CD4-positive, alpha-beta T cell treated with Interleukin-17A for 4 hours (primary cell): Measurements from ENCODE around the gene KCNN4.
"Not testable (repeated sequence)": the region's sequence is repeated elsewhere in the genome, so short reads cannot be mapped to it uniquely, and the experiment has no call there.

Experiments
- DNase-seq: peaks from one replicate; pipeline ENCODE4 v3.0.0-alpha.2; 2020; ENCODE audit warnings: mixed read lengths

KCNN4 gene

GRCh38 chr19:43798546-43799409 is 18.0 kb upstream of the KCNN4 start:
- peak; percentile 81 for DNase-seq

- DNase-seq, result no peak
Measured at GRCh38 chr19:43798026-43798545, 17.3 kb upstream of the KCNN4 start.

DNA sequence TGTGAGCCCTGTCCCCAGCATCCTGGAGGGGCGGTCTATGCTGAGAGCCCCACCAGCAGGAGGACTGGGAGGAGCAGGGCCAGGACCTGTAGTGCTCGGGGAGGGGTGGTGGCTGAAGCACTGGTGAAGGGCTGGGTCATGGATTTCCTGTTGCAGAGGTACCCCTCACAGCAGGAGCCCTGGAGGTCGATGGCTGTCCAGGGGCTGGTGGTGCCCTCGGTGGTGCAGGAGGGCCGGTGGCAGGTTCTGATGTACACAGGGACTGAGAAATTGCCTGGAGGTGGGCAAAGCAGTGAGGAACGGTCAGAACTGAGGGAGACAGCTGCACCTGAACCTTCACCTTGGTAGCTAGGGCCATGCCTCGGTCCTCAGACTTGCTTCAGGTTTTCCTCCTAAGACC is 16.8 kb upstream of the KCNN4 start:
- DNase-seq, result no peak

GRCh38 chr19:43797118-43797517 is 16.3 kb upstream of the KCNN4 start:
- no peak for DNase-seq

DNA sequence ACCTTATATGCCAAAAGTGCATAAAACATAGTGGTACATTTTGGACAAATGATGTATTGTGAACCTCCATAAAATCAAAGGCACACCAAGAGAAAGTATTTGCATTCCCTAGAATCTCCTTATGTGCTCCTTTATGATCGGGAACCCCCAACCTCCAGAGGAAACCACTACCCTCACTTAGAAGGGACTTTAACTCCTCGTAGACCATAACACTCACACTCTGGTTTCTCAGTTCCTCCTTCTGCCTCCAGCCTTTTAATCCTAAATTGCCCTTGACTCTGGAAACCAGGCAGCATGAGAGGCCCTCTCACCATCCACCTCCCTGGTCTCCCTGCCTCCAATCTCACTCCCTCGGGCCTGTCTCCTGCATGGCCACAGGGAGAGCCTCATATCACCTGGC is 9.8 kb upstream of the KCNN4 start:
- DNase-seq, result no peak

- DNase-seq, result peak; percentile 33
Measured at GRCh38 chr19:43789029-43789428, 8.3 kb upstream of the KCNN4 start.

DNA sequence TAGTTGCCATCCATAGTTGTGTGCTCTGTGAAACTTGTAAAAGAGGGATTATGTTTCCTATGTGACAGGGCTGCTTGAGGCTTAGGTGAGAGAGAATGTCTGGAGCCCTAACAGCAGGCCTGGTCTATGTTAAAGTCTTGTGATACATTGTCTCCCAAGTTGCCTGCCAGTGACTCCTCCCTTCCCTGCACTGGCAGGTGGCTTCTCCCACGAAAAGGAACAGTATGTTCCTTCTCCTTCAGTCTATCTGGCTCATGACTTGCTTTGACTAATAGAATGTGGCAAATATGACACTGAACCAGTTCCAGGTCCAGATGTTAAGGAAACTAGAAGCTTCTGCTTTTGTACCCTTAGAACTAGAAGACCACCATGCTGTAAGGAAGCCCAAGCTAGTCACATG is 5.9 kb upstream of the KCNN4 start:
- DNase-seq, result no peak

- peak; percentile 62 for DNase-seq
Measured at GRCh38 chr19:43784981-43785808, 4.4 kb upstream of the KCNN4 start.

DNA sequence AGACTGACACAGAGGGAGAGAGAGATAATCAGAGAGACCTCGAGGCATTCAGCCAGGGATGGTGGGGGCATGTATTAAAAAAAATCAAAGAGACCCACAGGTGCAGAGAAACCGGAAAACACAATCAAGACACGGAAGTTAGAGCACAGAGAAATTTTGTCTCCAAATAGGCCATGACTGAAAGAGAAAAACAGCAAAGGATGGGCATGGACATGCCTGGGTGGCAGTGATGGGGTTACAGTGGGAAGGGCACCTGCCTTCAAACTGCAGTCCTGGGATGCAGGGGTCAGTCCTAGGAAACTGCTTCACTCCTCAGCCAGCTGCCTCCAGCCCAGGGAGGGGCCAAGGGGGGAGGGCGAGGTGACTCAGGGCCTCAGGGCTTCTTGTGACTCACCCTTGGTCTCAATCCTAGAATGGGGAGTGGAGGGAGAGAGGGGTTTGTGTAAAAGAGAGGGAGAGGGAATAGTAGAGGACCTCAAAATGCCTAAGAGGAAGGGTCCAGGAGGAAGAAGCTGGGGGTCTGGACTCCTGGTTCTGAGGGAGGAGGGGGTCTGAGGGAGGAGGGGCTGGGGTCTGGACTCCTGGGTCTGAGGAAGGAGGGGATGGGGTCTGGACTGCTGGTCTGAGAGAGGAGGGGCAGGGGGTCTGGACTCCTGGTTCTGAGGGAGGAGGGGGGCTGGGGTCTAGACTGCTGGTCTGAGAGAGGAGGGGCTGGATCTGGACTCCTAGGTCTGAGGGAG is 3.6 kb upstream of the KCNN4 start:
- DNase-seq, result peak; percentile 82

DNA sequence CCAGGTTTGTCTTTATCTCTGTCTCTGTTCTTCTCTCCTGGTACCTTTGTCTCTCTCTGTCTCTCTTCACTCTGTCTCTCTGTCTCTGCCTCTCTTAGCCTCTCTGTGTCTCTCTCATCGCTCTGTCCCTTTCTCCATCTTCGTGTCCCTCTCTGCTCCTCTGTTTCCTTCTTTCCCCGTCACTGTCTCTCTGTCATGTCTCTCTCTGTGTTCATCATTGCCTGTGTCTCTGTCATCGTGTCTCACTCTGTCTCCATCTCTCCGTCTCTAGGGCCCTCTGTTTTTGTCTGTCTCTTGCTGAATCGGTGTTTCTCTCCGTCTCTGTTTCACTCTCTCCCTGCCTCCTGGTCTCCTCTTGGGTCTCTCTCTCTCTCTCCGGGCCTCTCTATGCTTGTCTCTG is 2.9 kb upstream of the KCNN4 start:
- no peak for DNase-seq

DNA sequence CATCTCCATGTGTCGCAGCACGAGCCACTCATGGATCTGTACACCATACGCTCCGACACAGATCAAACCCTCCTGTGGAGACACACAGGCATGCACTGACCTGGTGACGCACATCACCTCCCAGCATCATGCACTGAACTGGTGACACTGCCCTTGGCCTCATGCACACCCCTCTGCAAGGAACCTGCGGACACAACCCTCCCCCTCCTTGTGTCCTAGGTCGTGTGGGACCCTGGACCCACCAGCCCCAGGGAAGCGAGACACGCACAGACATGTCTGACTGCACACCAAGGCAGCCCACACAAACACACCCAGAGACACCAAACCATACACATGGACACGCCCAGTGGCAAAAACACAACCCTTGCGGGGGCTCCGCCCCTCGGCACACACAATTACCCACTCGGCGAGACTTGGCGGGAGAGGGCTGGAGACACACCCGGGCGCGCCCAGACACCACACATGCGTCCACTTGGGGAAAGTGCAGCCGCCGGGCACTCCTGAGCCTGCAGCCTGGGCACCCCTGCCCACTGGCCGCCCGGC is 2.0 kb upstream of the KCNN4 start:
- DNase-seq, result no peak

GRCh38 chr19:43782311-43782660 is 1.5 kb upstream of the KCNN4 start:
- DNase-seq, result no peak

GRCh38 chr19:43781630-43782310 is 997 bp upstream of the KCNN4 start:
- peak; percentile 31 for DNase-seq

DNA sequence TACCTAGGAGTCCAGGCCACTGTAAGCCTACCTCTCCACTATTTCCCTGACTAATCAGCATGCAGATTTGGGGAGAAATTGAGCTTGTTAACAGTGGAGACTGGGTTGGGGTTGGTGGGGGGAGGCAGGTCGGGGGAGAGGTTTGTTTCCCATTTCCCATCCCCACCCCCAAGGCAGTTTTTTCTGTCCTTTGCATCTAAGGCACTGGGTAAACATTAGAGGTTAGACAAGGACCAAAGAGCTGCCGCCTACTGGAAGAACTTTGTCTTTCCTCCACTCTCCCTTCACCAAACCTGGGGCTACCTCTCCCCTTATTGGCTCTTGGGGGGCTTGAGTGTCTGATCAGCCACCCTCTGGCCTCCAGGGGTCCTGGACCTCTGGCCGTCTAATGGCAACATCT is 953 bp downstream of the KCNN4 start:
- DNase-seq, result peak; percentile 38

GRCh38 chr19:43779147-43779819 is 1.5 kb downstream of the KCNN4 start:
- no peak for DNase-seq

- DNase-seq, result no peak
Measured at GRCh38 chr19:43778651-43779050, 2.1 kb downstream of the KCNN4 start.

DNA sequence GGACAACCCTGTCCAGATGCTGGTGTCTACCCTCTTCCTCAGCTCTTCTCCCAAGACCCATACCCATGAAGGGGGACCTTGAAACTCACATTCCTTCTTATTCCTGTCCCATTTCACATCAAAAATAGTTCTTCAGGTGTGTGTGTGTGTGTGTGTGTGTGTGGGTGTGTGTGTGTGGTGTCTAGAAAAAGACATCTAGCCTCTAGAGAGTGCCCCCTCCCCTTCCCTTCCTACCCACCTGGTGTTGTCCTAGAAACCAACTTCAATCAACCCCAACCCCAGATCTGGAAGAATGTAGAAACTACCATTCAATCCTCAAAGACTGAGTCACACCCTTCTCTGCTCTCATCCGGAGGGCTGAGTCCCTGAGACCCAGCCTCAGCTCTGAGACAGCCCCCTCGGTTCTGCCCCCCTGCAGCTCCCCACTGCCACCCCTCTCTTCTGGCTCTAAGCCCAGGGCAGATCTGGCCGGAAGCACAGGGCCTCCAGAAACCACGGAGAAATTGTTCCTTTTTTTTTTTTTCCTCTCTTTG is 3.5 kb downstream of the KCNN4 start:
- DNase-seq, result peak; percentile 70

GRCh38 chr19:43776286-43776685 is 4.5 kb downstream of the KCNN4 start:
- peak; percentile 55 for DNase-seq

DNA sequence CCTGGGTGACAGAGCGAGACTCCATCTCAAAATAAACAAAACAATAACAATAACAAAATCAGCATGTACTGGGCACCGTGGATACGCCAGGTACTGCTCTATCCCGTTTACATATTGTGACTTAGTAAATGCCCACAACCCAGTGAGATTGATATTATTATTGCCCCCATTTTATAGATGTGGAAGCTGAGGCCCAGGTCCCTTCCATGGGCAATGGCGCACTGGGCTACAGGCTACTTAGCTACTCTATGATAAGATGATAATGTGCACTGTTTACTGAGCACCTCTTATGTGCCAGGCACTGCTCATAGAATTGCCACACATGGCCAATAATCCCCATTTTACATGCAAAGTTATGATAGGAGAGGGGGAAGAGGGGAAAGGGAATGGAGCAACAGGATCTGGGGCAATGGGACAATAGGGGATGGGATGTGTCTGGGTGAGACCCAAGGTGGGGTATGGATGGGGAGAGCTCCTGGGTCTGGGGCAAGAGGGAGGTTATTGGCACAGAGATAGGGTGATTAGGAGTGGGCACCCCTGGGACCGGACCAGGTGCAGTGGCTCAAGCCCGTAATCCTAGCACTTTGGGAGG is 5.4 kb downstream of the KCNN4 start:
- DNase-seq, result no peak

GRCh38 chr19:43774940-43775258 is 5.9 kb downstream of the KCNN4 start:
- DNase-seq, result not testable (repeated sequence)
